Activated CD4-positive, alpha-beta T cell treated with anti-CD3 and anti-CD28 coated beads, Interleukin-2, Interleukin-4, amounts not matched to agents 100 ng/mL and 50 ng/mL, durations not matched to agents 16 hours and 8 hours (primary cell): ENCODE results near the gene GRIA1.
A peak's percentile ranks its signal among the peaks of the same experiment; 100 is the strongest.
"Not testable (repeated sequence)": the region's sequence is repeated elsewhere in the genome, so short reads cannot be mapped to it uniquely, and the experiment has no call there.

Experiments used
- DNase-seq: peaks from one replicate; pipeline ENCODE4 v3.0.0-alpha.2; 2020; ENCODE audit warnings: low spot score

The GRIA1 gene

GRCh38 chr5:153719324-153719723, 228.9 kb downstream of the GRIA1 start:
- no peak for DNase-seq

- not testable (repeated sequence) for DNase-seq
Observed at GRCh38 chr5:153723022-153723610, 232.6 kb downstream of the GRIA1 start.

- DNase-seq = no peak
Observed at GRCh38 chr5:153742060-153742459, 251.6 kb downstream of the GRIA1 start.

- no peak for DNase-seq
Observed at GRCh38 chr5:153744751-153745150, 254.3 kb downstream of the GRIA1 start.

GRCh38 chr5:153745778-153746395, 255.4 kb downstream of the GRIA1 start:
- no peak for DNase-seq

GRCh38 chr5:153746440-153746839, 256.0 kb downstream of the GRIA1 start:
- DNase-seq = no peak

GRCh38 chr5:153748823-153749222, 258.4 kb downstream of the GRIA1 start:
- DNase-seq = no peak

GRCh38 chr5:153749960-153750359, 259.5 kb downstream of the GRIA1 start:
- DNase-seq = no peak

- DNase-seq = no peak
Observed at GRCh38 chr5:153751251-153751650, 260.8 kb downstream of the GRIA1 start.

GRCh38 chr5:153752890-153753289, 262.4 kb downstream of the GRIA1 start:
- no peak for DNase-seq

- no peak for DNase-seq
Observed at GRCh38 chr5:153753645-153754432, 263.4 kb downstream of the GRIA1 start.

- no peak for DNase-seq
Observed at GRCh38 chr5:153755913-153756500, 265.5 kb downstream of the GRIA1 start.

GRCh38 chr5:153756540-153756939, 266.1 kb downstream of the GRIA1 start:
- no peak for DNase-seq

GRCh38 chr5:153765987-153766386, 275.5 kb downstream of the GRIA1 start:
- no peak for DNase-seq

- no peak for DNase-seq
Observed at GRCh38 chr5:153767221-153768188, 277.0 kb downstream of the GRIA1 start.

- DNase-seq = no peak
Observed at GRCh38 chr5:153770066-153770465, 279.6 kb downstream of the GRIA1 start.

- no peak for DNase-seq
Observed at GRCh38 chr5:153774686-153775085, 284.2 kb downstream of the GRIA1 start.

- peak; percentile 10 for DNase-seq
Observed at GRCh38 chr5:153775923-153776322, 285.5 kb downstream of the GRIA1 start.

GRCh38 chr5:153777681-153778581, 287.5 kb downstream of the GRIA1 start:
- no peak for DNase-seq

- DNase-seq = no peak
Observed at GRCh38 chr5:153779836-153780235, 289.4 kb downstream of the GRIA1 start.
